ENCODE data around the gene PICK1. TPM values are rescaled to one million over a fixed set of nuclear protein-coding genes. Genes with fewer than 3 reads are reported as not detected.

The PICK1 gene
- total RNA-seq, 2 experiments from 2014 or later, result 14.9 to 17.2 TPM

DNA sequence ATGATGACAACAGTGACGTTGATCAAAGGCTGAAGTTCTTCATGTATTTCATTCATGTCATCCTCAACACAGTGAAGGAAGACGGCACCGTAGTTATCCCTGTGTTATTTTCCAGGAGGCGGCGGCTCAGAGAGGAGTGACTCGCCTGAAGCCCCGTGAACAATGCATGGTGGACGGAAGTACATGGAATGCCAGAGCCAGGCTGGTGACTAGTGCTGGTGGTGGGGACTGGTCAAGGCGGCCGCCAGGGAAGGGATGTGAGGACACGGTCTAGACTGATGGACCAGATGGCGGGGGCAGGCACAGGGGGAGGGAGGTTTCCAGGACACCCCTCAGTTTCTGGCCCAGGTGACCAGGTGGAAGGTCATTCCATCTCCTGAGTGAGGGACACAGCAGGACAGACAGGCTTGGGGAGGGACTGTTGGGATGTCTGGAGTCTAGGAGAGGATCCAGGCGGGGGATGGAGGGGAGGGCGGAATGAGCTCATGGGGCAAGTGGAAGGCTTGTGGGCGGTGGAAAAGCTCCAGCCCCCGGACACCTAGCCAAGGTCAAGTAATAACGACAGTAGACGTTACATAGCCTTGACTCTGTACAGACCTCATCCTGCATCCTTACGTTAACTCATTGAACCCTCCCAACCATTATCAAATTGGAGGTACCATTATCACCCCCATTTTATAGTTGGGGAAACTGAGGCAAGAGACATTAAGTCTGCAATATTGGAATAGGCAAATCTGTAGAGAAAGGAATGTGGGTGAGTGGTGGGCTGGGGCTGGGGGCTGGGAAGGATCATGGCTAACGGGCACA is 16.0 kb upstream of the PICK1 start:
- intact Hi-C loops (cut with DNase I, micrococcal nuclease), result no loop called here
- Mint-ChIP-seq H3K4me3 (no peak overlapping the region), H3K27ac (no peak overlapping the region), H3K36me3 (ENCODE audit: low read depth) (no peaks in the 10 kb centered on the region), H3K9me3 (ENCODE audit: low read depth) (no peaks in the 10 kb centered on the region), H3K27me3 (no peaks in the 10 kb centered on the region), H3K4me1 (no peaks in the 10 kb centered on the region)
- no peak for ATAC-seq
- ChIA-PET POLR2A (no interaction called here), CTCF (interaction anchor here (2.9 kb wide), 1 partner anchor 11 kb away, joined by 8 read pairs; no protein-coding TSS in a partner anchor)
- no peak for DNase-seq

- no peaks in the 10 kb centered on the region for H3K9me3 Mint-ChIP-seq (ENCODE audit: low read depth)
- H3K27ac Mint-ChIP-seq, result no peak overlapping the region
- H3K36me3 Mint-ChIP-seq (ENCODE audit: low read depth), result no peaks in the 10 kb centered on the region
- ATAC-seq (no peak), DNase-seq (no peak)
- no peak overlapping the region for H3K4me3 Mint-ChIP-seq
- intact Hi-C loops (cut with DNase I, micrococcal nuclease), result no loop called here
- ChIA-PET POLR2A (no interaction called here), CTCF (interaction anchor here (2.9 kb wide), 1 partner anchor 10 kb away, joined by 8 read pairs; no protein-coding TSS in a partner anchor)
- H3K4me1 Mint-ChIP-seq, result no peaks in the 10 kb centered on the region
- H3K27me3 Mint-ChIP-seq, result no peaks in the 10 kb centered on the region
Observed at GRCh38 chr22:38041760-38042487, 15.3 kb upstream of the PICK1 start.

DNA sequence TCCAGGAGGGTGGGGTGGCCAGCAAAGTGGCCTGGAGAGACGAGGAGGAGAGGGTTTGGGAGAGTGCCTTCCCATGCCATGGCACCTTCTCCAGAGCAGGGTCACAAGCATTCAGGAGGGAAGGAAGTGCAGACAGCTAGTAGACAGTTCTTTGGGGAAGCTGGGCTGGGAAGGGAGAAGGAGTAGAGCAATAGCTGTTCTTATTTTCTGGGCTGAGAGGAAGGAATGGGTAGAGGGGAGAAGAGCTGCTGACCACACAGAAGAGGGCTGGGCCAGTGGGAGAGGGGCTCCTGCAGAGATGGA is 14.8 kb upstream of the PICK1 start:
- no peak for ATAC-seq
- CTCF ChIA-PET, result interaction anchor here (2.9 kb wide), 1 partner anchor 10 kb away, joined by 8 read pairs; no protein-coding TSS in a partner anchor
- H3K36me3 Mint-ChIP-seq (ENCODE audit: low read depth), result no peaks in the 10 kb centered on the region

DNA sequence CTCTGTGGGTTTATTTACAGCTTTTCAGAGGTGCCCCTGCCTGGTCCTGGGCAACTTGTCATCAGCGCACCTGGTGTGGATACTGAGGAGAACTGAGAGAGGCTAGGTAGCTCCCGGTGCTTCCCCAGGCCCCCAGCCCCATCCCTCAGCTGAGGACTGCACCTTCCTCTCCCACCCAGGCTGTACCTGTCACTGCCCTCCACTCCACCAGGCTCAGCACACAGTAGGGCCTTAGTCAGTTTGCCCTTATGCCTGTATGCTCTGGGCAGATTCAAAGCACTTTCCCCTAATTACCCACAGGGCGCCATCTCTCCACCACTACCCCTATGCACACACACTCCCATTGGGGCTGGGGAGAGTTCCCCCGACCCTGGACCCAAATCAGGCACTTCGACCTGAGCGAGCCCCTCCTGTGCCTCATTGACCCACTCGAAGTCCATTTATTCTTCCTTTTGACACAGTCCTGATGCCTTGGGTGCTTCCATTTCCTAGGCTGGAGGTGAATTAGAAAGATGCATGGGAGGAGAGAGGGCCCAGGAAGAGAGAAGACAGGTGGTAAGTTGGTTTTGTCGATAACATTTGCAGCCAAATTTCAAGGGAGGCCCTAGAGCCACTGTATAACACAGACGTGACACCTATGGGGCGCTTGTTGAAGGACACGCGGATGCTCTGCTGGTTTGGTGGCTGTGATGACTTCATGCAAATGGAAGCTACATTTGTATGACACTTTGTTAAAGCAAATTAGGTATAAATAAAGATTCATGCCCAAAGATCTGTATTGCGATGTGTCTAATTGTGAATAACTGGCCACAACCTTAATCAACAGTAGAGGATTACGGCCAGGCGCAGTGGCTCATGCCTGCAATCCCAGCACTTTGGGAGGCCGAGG is 13.8 kb upstream of the PICK1 start:
- intact Hi-C loops (cut with DNase I, micrococcal nuclease), result no loop called here
- Mint-ChIP-seq H3K27me3 (peaks cover 2% of the 10 kb centered on the region), H3K36me3 (ENCODE audit: low read depth) (no peaks in the 10 kb centered on the region), H3K27ac (no peak overlapping the region), H3K4me1 (no peaks in the 10 kb centered on the region), H3K9me3 (ENCODE audit: low read depth) (no peaks in the 10 kb centered on the region), H3K4me3 (no peak overlapping the region)
- ChIA-PET CTCF (interaction anchor here (2.9 kb wide), 1 partner anchor 9 kb away, joined by 8 read pairs; no protein-coding TSS in a partner anchor), POLR2A (no interaction called here)
- no peak for DNase-seq
- no peak for ATAC-seq

More for the DNA sequence above, 14.8 kb upstream of the PICK1 start:
- H3K27ac Mint-ChIP-seq, result no peak overlapping the region
- H3K4me3 Mint-ChIP-seq, result no peak overlapping the region
- intact Hi-C loops (cut with DNase I, micrococcal nuclease), result no loop called here
- peaks cover 1% of the 10 kb centered on the region for H3K27me3 Mint-ChIP-seq
- H3K9me3 Mint-ChIP-seq (ENCODE audit: low read depth), result no peaks in the 10 kb centered on the region
- no peaks in the 10 kb centered on the region for H3K4me1 Mint-ChIP-seq
- POLR2A ChIA-PET, result no interaction called here
- no peak for DNase-seq

GRCh38 chr22:38046070-38046748 is 11.0 kb upstream of the PICK1 start:
- ChIA-PET POLR2A (no interaction called here), CTCF (no interaction called here)
- H3K4me3 Mint-ChIP-seq, result no peak overlapping the region
- intact Hi-C loops (cut with DNase I, micrococcal nuclease), result no loop called here
- H3K4me1 Mint-ChIP-seq, result no peaks in the 10 kb centered on the region
- no peaks in the 10 kb centered on the region for H3K9me3 Mint-ChIP-seq (ENCODE audit: low read depth)
- peaks cover 7% of the 10 kb centered on the region for H3K27me3 Mint-ChIP-seq
- no peaks in the 10 kb centered on the region for H3K36me3 Mint-ChIP-seq (ENCODE audit: low read depth)
- no peak for DNase-seq
- no peak overlapping the region for H3K27ac Mint-ChIP-seq
- ATAC-seq, result no peak

GRCh38 chr22:38049812-38050619 is 7.2 kb upstream of the PICK1 start:
- ChIA-PET POLR2A (no interaction called here), CTCF (interaction anchor here (0.5 to 1.3 kb wide), 2 partner anchors 51 to 178 kb away, joined by 3 read pairs; no protein-coding TSS in a partner anchor)
- DNase-seq (no peak), ATAC-seq (no peak)
- no peak overlapping the region for H3K27ac Mint-ChIP-seq
- H3K4me3 Mint-ChIP-seq, result no peak overlapping the region
- H3K4me1 Mint-ChIP-seq, result peaks cover 2% of the 10 kb centered on the region
- no peaks in the 10 kb centered on the region for H3K9me3 Mint-ChIP-seq (ENCODE audit: low read depth)
- H3K27me3 Mint-ChIP-seq, result peaks cover 7% of the 10 kb centered on the region
- H3K36me3 Mint-ChIP-seq (ENCODE audit: low read depth), result no peaks in the 10 kb centered on the region
- intact Hi-C loops (cut with DNase I, micrococcal nuclease), result loop anchor here (10.0 kb wide), 2 partner anchors 525 to 705 kb away; partner anchors contain the start of genes DMC1 (in 1 of the 2) and SUN2 (in 1 of the 2)

DNA sequence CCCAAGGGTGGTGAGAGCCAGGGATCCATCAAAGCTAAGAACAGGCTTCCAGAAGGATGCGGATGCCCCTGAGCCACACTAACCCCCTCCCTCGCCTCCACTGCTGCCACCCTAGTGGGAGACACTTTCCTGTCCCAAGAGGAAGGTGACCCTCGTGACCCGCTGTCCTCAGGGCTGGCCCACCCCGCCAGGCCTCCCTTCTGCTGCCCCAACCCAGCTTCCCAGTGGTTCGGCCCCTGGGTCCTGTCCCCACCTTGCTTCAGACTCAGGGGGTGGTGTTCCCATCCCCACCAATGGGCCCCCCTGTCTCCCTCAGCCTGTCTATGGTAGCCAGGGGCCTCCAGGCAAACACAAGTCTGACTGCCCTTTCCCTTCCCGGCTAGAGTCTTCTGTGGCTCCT is 6.5 kb upstream of the PICK1 start:
- H3K4me3 Mint-ChIP-seq, result no peak overlapping the region
- H3K4me1 Mint-ChIP-seq, result peaks cover 2% of the 10 kb centered on the region
- no peak for DNase-seq
- no peak overlapping the region for H3K27ac Mint-ChIP-seq
- POLR2A ChIA-PET, result no interaction called here
- H3K36me3 Mint-ChIP-seq (ENCODE audit: low read depth), result no peaks in the 10 kb centered on the region
- H3K27me3 Mint-ChIP-seq, result peaks cover 7% of the 10 kb centered on the region
- no peak for ATAC-seq
- H3K9me3 Mint-ChIP-seq (ENCODE audit: low read depth), result no peaks in the 10 kb centered on the region
- CTCF ChIA-PET, result interaction anchor here (0.5 kb wide), 1 partner anchor 50 kb away, joined by 3 read pairs; no protein-coding TSS in a partner anchor
- intact Hi-C loops (cut with DNase I, micrococcal nuclease), result loop anchor here (10.0 kb wide), 2 partner anchors 524 to 704 kb away; partner anchors contain the start of genes DMC1 (in 1 of the 2) and SUN2 (in 1 of the 2)

- Mint-ChIP-seq H3K4me3 (no peak overlapping the region), H3K27ac (no peak overlapping the region), H3K27me3 (peaks cover 7% of the 10 kb centered on the region), H3K36me3 (ENCODE audit: low read depth) (no peaks in the 10 kb centered on the region), H3K4me1 (peaks cover 2% of the 10 kb centered on the region), H3K9me3 (ENCODE audit: low read depth) (no peaks in the 10 kb centered on the region)
- intact Hi-C loops (cut with DNase I, micrococcal nuclease), result loop anchor here (10.0 kb wide), 2 partner anchors 524 to 704 kb away; partner anchors contain the start of genes DMC1 (in 1 of the 2) and SUN2 (in 1 of the 2)
- ATAC-seq (no peak), DNase-seq (no peak)
- POLR2A ChIA-PET, result no interaction called here
- CTCF ChIA-PET, result interaction anchor here (0.7 to 1.9 kb wide), 9 partner anchors 10 to 520 kb away, joined by 3 to 10 read pairs (median 4); partner anchors contain the start of gene DMC1
Observed at GRCh38 chr22:38051261-38051660, 5.9 kb upstream of the PICK1 start.

GRCh38 chr22:38051900-38052862 is 5.0 kb upstream of the PICK1 start:
- Mint-ChIP-seq H3K4me1 (peaks cover 7% of the 10 kb centered on the region), H3K27ac (no peak overlapping the region), H3K9me3 (ENCODE audit: low read depth) (no peaks in the 10 kb centered on the region), H3K27me3 (peaks cover 7% of the 10 kb centered on the region), H3K4me3 (no peak overlapping the region), H3K36me3 (ENCODE audit: low read depth) (no peaks in the 10 kb centered on the region)
- peak; percentile 87 for DNase-seq
- ChIA-PET POLR2A (interaction anchor here (0.6 kb wide), 1 partner anchor 425 kb away, joined by 4 read pairs; no protein-coding TSS in a partner anchor), CTCF (interaction anchor here (0.6 to 1.9 kb wide), 42 partner anchors 9 to 951 kb away, joined by 3 to 11 read pairs (median 4); partner anchors contain the start of genes DMC1, MAFF and PLA2G6)
- intact Hi-C loops (cut with DNase I, micrococcal nuclease), result loop anchor here (1.0 to 10.0 kb wide), 7 partner anchors 52 to 703 kb away; partner anchors contain the start of genes DMC1 (in 1 of the 2) and SUN2 (in 1 of the 2)
- peak; percentile 83 for ATAC-seq

Data from activated CD4-positive, alpha-beta T cell treated with anti-CD3 and anti-CD28 coated beads for 36 hours (primary cell).